H1 (cell line): ENCODE results near the gene QSOX2. TPM values are rescaled to one million over a fixed set of nuclear protein-coding genes. Genes with fewer than 3 reads are reported as not detected.

ENCODE experiments used
- CHD2 ChIP-seq: IDR thresholded peaks from 2 replicates; pipeline ENCODE4 v1.6.1; 2012; ENCODE audit warnings: low read length, improper control_type of control experiment
- CREB1 ChIP-seq: IDR thresholded peaks from 2 replicates; pipeline ENCODE4 v1.6.1; 2012; ENCODE audit warnings: inconsistent platforms
- CTBP2 ChIP-seq: IDR thresholded peaks from 2 replicates; pipeline ENCODE4 v1.7.0; 2011; ENCODE audit warnings: borderline replicate concordance, mild to moderate bottlenecking, moderate library complexity, mixed read lengths, low read length; ENCODE audit not compliant: insufficient read depth, insufficient read length
- PHF8 ChIP-seq: fragments of 200-600 bp; sonication (generic); conservative IDR thresholded peaks from 2 replicates; pipeline ENCODE4 v1.7.1; 2012; ENCODE audit warnings: low read depth, mild to moderate bottlenecking, inconsistent platforms, low read length, moderate library complexity
- SRF ChIP-seq: IDR thresholded peaks from 2 replicates; pipeline ENCODE4 v1.6.1; 2011; ENCODE audit warnings: mild to moderate bottlenecking, low read depth, low read length, moderate library complexity
- polyA plus RNA-seq, 7 experiments: library from polyadenylated mRNA; depleted of rRNA in 3 of 7; stranded (reverse) in 5 of 7; unstranded in 2 of 7; fragments of >200 nt in 5 of 7; fragments of 200-250 nt in 2 of 7; gene quantifications; 1 replicate in 5 of 7; 2 replicates in 1 of 7; 4 replicates in 1 of 7; pipeline versions ENCODE4 v1.2.1 to v1.2.3, GENCODE V29; 2011 to 2013; ENCODE audit warnings: missing spikeins in 2 of 7, mixed read lengths in 2 of 7
- total RNA-seq: library from RNA; stranded (reverse); fragmentation: NEBNext Ultra II Directional; extraction: Animal tissue kit (Norgen Biotek cat#: 25700); gene quantifications from 2 replicates; pipeline ENCODE4 v1.2.1, GENCODE V29; 2021

QSOX2 gene
- total and polyA plus RNA-seq, 2 of the 8 experiments (the other 6 are each of a cell fraction or from before 2014, with no cell fraction given) = 18.0 to 28.6 TPM

DNA sequence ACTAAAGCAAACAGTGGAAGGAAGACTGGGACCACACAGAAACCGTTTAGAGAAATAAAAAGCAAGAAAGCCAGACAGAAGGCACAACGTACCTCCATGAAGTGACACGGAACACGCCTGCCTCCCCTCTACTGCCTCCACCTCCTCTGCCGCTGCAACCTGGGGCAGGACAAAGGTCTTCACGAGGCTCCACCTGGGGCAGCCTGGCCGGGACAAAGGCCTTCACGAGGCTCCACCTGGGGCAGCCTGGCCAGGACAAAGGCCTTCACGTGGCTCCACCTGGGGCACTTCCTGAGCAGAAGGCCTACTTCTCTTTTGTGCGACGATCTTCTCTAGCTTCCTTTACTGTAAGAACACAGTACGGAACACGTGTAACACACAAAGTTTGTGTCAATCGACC lies 11.7 kb downstream of the QSOX2 start (continued):
- TF ChIP-seq CHD2 (no peak), PHF8 (no peak), CREB1 (no peak), SRF (no peak), CTBP2 (no peak)
- TF ChIP-seq, all 59 proteins: peak for 2
